Gastrocnemius medialis (tissue), 4 donors: Measurements from ENCODE around the gene GALNT7.

Experiments used
- CTCF ChIP-seq, 5 experiments: fragments of 450-650 bp in 3 of 5; fragments of 200-600 bp in 2 of 5; sonication (generic) in 2 of 5; IDR thresholded peaks in 4 of 5; conservative IDR thresholded peaks in 1 of 5; 1 replicate in 4 of 5; 2 replicates in 1 of 5; pipeline ENCODE4 v1.5.1; 2016 to 2019; ENCODE audit warnings: antibody characterized with exemption in 5 of 5, mild to moderate bottlenecking in 3 of 5, moderate library complexity in 3 of 5
- POLR2A ChIP-seq, 2 donors: fragments of 450-650 bp; IDR thresholded peaks; one replicate each; pipeline ENCODE4 v1.6.1; 2017; ENCODE audit warnings: antibody characterized with exemption in 2 of 2, mild to moderate bottlenecking in 2 of 2, moderate library complexity in 2 of 2

GRCh38 chr4:173318240-173318639, 149.6 kb downstream of the GALNT7 start:
- TF ChIP-seq CTCF (IDR thresholded peaks at IDR 0.05 in 4 of 5, conservative IDR thresholded peaks at IDR 0.05 in 1 of 5) = no peak
- TF ChIP-seq POLR2A (IDR thresholded peaks at IDR 0.05) = no peak
